Measurements from ENCODE around the gene GLIPR2.
"Not testable (repeated sequence)": the region's sequence is repeated elsewhere in the genome, so short reads cannot be mapped to it uniquely, and the experiment has no call there.

The GLIPR2 gene, protein sequence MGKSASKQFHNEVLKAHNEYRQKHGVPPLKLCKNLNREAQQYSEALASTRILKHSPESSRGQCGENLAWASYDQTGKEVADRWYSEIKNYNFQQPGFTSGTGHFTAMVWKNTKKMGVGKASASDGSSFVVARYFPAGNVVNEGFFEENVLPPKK

DNA sequence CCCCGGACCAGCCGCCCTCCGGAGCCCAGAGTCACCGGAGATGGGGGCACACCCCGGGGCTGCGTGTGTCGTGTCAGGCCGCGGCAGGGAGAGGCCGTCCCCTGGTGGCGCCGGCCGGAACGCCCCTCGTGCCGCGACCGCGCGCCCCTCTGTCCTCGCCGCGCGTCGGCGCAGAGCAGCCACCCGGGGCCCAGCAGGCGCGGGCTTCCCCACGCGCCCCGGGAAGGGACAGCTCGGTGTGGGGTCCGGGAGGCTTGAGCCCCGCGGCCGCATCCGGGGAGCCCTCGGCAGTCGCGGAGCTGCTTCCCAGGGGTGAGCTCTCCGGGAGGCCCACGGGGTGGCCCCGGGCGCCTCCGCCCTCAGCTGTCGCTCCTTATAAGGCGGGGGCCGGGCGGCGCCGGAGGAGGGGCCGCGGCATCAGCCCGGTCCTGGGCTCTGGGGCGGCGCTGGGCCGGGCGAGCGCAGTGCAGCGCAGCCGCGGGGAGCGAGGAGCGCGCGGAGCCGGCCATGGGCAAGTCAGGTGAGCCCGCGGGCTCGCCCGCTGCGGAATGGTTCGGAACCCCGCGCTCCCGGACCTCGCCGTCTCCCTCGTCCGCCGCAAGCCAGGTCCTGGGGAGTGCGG, at the start of gene GLIPR2:
GLIPR2 (plus strand) TSS at position 462 of the 622 bp plus-strand sequence; CDS start at position 508, 46 bp downstream.
- DNase-seq (ENCODE audit: low read depth), result peak; percentile 68

DNA sequence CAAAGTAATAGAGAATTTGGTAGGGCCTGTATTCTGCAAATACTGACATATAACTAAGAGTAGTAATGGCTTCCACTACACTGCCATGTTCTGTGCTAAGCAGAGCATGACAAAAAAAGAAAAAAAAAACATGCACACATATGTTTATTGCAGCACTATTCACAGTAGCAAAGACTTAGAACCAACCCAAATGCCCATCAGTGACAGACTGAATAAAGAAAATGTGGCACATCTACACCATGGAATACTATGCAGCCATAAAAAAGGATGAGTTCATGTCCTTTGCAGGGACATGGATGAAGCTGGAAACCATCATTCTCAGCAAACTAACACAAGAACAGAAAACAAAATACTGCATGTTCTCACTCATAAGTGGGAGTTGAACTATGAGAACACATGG, 49.5 kb upstream of the GLIPR2 start:
- not testable (repeated sequence) for DNase-seq (ENCODE audit: low read depth)

DNA sequence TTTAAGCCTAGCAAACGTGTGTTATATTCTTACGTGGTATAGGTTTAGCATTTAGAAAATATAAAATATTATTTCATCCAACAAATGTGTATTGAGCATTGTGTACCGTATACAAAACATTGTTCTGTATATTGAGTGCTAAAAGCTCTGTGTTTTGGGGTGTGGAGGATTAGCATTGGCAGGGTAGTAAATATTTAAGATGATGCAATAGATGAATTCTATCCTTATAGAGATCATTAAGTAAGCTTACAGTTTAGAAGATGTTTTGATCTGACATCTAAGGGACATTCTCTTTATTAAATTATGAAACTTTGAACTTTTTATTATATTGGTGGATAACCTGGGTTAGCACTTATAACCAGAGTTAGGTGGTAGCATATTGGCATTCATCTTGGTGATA, 48.5 kb upstream of the GLIPR2 start:
- no peak for DNase-seq (ENCODE audit: low read depth)

DNA sequence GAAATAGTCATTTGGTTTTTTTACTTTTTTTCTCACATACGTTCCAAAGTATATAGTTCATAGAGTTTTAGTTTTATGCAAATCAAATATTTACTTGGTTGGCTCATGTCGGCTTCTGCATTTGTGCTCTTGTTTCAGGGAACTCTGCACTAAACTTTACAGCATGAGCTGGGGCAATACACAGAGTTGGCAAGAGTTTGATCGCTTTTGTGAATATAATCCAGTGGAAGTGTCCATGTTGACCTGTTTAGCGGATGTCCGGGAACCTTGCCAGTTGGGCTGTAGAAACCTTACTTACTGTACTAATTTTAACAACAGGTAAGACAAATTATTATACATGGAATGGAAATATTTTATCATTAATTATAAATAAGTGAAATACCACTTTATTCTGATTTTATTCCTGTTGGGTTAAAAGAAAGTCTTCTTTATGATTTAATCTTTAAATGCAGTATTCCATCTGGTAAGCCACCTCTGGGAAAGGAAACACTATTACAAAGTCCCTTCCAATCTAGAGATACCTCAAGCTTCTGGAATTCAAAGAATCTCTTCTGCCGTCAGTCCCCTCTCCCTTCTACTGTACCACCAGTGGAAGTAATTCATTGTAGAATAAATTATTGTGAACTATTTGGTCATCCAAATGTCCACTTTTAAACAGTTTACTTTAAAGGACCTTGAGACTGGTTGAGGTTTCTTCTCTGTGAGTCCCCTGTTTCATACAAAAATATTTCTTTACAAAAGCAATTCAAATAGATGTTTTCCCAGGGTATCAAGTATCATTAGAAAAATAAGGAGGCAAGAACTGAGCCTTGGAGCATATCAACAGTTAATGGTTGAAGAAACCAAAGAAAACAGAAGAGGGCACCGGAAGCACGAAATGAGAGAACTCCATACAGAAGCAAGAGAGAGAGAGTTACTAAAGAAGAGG, 45.2 kb upstream of the GLIPR2 start:
- no peak for DNase-seq (ENCODE audit: low read depth)

DNA sequence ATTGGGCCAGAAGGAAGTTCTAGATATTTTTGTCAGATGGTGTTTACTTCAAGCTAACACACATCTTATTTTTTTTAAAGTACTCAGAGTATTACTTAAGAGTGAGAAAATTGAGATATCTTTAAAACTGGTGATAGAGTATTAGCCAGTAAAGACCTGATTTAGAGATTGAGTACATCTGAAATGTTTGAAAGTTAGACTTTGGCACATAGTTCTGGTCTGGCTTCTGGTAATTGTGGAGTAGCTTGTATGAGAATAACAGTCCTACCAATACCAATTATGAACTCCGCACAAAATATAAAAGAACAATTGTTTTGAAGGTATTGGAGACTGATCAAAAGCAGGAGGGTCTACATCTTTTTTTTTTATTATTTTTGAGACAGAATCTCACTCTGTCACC, 44.5 kb upstream of the GLIPR2 start:
- DNase-seq (ENCODE audit: low read depth), result no peak

DNA sequence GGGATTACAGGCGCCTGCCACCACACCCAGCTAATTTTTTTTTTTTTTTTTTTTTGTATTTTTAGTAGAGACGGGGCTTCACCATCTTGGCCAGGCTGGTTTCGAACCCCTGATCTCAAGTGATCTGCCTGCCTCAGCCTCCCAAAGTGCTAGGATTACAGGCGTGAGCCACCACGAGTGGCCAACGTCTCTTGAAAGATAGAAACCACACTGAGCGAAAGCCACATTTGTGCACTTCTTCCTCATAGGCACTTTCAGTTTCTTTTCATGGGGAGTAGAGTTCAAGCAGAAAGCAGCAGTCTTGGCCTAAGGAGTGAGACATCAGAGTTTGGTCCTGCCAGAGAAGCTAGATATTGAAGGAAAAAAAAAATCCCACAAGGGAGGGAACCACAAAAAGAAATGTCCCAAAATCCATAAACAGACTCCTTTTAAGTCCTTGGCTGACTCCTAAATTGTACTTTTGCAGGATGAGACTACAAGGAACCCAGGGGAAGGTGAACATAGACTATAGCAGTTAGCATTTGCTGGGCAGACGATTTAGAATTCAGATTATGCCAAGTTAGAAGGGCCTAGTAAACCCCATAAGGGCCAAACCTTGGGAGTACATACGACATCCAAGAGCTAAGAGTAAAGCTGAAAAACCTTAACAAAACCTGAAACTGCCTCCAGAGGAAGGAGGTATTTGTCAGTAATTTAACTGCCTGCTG, 43.9 kb upstream of the GLIPR2 start:
- no peak for DNase-seq (ENCODE audit: low read depth)

DNA sequence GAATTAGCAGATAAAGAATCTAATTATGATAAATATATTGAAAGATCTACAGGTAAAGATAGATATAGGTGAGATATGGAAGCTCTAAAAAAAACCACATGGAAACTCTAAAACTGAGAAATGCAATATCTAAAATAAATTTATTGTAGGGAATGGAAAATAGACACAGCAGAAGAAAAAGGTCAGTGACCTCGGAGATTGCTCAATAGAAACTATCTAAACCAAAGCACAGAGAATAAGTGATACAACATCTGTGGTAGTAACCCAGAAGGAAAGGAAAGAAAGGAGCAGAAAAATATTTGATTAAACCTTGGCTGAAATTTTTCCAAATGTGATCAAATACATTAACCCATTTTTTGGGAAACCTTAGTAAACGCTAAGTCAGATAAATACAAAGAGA, 43.1 kb upstream of the GLIPR2 start:
- DNase-seq (ENCODE audit: low read depth), result no peak

DNA sequence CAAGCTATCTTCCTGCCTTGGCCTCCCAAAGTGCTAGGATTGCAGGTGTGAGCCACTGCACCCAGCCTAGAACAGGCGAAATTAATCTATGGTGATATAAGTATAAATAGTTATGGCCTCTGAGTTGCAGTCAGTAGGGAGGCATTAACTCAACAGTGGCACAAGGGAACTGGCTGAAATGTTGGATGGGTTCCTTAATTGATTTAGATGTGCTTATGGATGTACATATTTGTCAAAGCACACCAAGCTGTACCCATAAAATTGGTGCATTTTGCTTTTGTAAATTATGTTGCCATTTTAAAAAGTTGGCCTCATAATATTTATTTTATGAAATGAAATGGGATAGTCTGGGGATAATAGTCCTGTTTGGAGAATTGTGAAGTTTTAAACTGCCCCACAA, 36.8 kb upstream of the GLIPR2 start:
- no peak for DNase-seq (ENCODE audit: low read depth)

DNA sequence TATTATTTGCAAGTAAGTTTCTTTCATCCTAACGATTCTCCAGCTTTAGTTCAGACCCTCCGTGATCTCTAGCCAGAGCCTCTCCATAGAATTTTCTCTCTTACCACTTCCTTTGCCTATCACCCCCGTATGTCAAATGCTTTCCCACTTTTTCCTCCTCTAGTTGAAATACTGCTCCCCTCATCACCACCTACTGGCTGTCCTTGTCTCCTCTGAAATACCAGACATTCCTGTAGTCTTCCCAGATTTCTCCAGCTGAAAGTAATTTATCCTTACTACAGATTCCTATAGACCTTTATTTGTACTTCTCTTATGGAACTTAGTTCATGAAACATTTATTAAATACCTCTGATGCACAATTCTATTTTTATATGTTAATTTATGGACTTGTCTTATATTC, 36.0 kb upstream of the GLIPR2 start:
- no peak for DNase-seq (ENCODE audit: low read depth)

DNA sequence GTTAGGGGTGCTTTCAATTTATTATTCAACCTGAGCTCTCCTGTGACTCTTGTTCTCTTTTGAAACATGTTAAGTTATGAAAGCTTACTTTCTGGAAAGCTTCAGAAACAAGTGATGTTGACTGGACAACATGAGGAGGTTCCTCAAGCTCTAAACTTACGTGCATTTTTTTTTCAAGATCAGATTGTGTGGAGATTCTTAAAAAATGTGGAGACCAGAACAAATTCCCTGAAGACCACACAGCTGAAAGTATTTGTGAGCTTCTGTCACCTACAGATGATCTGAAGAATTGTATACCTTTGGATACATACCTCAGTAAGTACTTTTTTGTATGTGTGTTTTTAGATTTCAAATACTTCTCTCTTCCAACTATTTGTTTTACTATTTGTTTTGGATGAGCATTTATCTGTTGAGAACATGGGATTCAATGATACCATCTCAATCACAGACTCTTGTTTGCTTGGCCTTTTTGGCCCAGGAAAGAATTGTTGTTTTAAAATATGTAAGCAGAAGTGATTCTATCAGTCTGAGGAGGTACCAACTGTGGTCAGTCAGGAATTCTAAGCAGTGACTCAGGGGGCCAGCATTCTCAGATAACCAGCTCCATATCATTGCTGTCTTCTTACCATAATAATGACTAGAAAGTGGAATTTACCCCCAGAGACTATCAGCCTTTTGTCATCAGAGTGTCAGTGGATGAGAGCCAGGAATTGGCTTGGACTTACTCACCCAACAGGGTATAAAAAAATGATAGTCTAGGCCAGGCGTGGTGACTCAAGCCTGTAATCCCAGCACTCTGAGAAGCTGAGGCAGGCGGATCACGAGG, 34.4 kb upstream of the GLIPR2 start:
- DNase-seq (ENCODE audit: low read depth), result no peak

DNA sequence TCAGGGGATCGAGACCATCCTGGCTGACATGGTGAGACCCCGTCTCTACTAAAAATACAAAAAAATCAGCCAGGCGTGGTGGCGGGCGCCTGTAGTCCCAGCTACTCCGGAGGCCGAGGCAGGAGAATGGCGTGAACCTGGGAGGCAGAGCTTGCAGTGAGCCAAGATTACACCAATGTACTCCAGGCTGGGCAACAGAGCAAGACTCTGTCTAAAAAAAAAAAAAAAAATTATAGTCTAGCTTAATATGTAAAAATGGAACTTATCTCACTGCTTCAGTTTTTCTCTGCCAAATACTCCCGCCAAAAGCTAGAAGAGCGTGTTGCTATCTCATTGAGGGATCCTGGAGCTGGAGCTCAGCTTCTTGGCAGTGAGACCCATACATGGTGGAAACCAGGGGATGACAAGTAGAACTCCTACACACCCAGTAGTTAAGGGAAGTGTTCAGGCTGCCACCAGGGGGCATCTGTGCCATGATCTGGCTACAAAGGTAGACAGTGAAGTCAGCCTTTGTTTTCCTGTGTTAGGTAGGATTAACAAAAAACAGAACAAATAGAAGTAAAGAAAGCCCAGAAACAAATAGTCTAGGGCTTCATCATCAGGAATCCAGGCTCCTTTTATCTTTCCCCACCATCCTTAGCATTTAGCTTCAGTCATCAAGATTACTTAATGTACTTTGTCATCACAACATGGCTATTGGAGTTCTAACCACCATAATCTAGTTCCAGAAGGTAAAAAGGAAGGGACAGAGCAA, 33.6 kb upstream of the GLIPR2 start:
- DNase-seq (ENCODE audit: low read depth), result peak; percentile 71

DNA sequence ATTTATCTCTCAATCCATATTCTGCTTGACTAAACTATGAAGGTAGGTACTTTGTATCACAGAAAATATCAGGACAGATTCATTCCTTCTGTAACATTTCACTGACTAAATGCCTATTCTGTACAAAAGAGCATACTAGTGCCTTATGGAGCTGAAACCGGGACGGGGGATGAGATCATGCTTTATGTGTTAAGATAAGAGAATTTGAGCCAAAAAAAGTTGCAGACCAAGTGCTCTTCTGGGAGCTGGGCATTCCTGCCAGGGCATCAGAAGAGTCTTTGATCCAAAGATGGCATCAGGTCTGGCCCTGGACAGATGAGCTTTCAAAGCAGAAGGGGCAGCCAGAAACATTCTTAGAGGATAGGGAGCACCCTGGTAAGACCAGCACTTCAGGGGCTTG, 27.5 kb upstream of the GLIPR2 start:
- DNase-seq (ENCODE audit: low read depth), result no peak

DNA sequence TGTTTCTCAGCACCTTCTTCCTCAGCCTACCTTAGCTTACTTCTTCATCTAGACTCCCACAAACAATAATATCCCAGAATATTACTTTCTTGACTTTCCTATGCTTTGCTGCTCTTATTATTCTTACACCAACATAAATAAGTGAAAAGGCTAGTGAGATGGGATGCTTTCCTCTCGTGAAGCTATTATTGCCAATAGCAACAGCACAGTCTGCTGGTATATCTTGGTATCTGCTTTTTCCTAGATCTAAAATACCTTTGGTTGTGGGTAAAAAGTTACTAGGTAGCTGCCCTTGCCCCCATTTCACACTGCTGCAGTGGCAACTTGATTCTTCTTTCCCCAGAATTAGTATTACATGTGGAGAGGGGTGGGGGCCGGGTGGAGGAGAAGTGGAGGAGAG, 26.1 kb upstream of the GLIPR2 start:
- no peak for DNase-seq (ENCODE audit: low read depth)

DNA sequence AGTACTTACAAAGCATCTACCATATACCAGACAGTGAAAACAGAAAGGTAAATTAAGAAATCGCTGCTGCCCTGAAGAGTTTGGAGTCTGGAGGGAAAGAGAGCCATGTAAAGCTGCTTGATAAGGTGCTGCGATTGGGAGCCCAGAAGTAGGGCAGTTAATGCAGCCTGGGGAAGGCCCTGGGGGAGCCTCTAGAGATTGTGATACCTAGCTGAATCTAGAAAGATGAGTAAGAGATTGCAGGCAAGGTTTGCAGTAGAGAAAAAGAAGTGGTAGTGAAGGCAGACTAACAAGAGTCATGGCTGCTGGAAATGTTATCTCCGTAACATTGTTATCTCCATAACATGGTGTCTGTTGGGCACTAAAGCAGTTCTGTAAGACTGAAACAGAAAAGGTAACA, 24.0 kb upstream of the GLIPR2 start:
- DNase-seq (ENCODE audit: low read depth), result no peak

DNA sequence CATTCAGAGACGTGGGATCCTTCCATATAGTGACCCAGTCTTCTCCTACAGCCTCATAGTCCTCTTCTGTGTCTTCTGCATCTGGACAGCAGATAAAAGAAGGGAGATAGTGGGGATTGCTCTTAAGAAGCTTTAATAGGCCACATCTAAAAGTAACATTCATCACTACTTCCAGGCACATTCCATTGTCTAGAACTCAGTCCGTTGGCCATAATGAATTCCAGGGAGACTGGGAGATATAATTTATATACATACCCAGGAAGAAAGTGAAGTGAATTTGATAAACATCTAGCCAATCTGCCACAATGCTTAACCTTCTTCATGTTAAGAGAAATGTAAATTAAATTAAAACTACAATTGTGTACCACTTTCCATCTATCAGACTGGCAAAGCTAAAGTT, 22.5 kb upstream of the GLIPR2 start:
- no peak for DNase-seq (ENCODE audit: low read depth)

DNA sequence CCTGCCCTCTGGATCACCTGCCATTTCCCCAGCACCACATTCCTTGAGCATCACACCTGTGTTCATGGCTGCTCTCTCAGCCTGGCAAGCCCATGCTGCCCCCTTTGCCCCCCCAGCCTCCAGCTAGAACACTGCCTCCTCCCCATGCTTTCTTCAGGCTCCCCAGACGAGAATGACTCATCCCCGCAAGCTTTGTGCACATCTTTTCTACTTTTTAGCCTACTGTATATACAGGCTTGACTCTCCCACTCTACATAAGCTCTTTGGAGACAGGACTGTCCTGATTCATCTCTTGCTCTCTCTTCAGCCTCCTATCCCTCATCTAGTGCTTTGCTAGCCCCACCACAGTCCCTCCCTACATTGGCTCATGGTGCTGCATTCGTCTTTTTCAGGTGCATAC, 19.9 kb upstream of the GLIPR2 start:
- no peak for DNase-seq (ENCODE audit: low read depth)

DNA sequence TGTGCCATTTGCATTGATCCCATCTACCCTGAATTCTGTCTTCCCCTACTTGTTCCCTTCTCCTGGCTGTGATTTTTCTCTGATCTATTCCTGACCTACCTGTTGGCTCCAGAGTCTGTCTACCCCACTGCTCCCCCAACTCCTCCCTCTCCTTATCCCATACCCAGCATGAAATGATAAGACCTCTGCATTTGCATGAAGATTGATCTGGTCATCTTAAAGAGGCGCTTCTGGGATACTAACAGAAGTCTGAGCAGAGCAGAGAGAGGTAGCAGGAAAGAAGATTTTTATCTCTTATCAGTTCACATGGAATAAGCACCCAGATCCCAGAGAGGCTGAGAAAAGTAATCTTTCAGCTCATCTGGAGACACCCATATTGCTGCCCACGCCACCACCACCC, 18.3 kb upstream of the GLIPR2 start:
- DNase-seq (ENCODE audit: low read depth), result no peak

DNA sequence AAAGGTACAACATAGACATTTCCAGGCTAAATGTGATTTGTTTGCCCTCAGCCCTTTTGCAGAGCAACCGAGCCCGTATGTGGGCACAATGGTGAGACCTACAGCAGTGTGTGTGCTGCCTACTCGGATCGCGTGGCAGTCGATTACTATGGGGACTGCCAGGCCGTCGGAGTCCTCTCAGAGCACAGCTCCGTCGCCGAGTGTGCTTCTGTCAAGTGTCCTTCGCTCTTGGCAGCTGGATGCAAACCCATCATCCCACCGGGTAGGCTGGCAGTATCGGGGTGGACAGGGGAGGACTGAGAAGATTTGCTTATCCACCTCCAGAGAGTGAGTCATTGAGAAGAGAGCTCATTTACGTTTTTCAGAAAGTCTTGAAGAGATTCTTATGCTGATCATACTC, 17.8 kb upstream of the GLIPR2 start:
- no peak for DNase-seq (ENCODE audit: low read depth)

DNA sequence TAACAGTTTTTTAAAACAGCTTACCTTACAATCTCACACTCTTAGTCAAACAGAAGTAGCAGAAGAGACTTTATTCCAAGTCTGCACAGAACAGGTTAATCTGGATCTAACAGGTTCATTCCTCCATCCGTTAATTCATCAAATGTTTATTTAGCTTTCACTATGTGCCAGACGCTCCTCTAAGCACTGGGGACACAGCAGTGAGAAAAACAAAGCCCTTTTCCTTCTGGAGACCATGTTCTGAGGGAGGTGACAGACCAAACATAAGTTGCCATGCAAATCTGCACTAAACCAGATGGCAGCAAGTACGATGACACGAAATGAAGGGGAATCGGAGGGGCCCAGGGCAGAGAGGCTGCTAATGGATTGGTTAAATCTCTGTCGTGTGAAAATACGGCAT, 17.1 kb upstream of the GLIPR2 start:
- DNase-seq (ENCODE audit: low read depth), result no peak

DNA sequence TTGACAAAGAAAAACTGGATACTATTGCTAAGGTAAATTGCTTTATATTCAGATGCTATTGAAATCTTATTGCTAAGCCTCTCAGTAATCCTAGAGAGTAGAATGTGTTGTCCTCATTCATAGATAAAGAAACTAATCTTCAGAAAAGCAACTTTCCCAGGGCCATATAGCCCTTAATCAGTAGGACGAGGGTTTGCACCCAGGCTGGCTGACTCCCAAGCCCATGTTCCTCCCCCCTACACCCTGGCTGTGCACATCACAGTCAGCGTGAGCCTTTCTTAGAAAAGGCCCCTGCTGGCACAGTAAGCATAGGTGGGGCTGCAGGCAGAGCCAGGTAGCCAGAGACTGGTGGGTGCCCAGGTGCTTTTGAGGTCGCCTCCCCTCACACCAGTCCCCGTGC, 15.8 kb upstream of the GLIPR2 start:
- no peak for DNase-seq (ENCODE audit: low read depth)

DNA sequence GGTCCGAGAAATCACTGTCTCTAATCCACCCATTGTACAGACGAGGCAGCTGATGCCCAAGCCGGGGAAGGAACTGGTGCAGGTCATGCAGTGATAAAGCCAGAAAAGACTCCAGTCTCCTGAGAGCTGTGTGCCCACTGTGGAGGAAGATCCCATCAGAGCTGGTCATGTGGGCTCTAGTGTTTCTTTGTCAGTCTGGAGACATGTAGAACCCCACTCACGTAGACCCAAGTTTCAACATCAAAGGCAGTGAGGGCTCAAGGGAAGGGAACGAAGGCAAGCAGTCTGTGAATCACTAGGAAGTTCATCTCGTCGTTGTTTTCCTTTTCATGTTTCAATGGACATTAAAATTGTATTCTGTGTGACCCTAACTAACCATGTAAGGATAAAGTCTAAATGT, 14.6 kb upstream of the GLIPR2 start:
- DNase-seq (ENCODE audit: low read depth), result no peak
